Kidney (tissue), 14 donors: ENCODE measurements around the gene ELOVL1. TPM values are rescaled to one million over a fixed set of nuclear protein-coding genes. Genes with fewer than 3 reads are reported as not detected.
"Not testable (repeated sequence)": the region's sequence is repeated elsewhere in the genome, so short reads cannot be mapped to it uniquely, and the experiment has no call there.

Source experiments
- DNase-seq, 5 donors: peaks; one replicate each; pipeline ENCODE4 v3.0.0-alpha.2; 2013 to 2020
- FAIRE-seq: peaks from 2 replicates; lab custom pipeline; 2012; peaks lifted over from hg19 to GRCh38; lab: Jason Lieb, UNC
- H3K27ac ChIP-seq, 2 donors: one replicate each; pipeline ENCODE4 v1.7.0; 2013; ENCODE audit warnings: low read depth in 2 of 2, low read length in 2 of 2, inconsistent platforms in 1 of 2
- H3K27me3 ChIP-seq: one replicate; pipeline ENCODE4 v1.7.1; 2013; ENCODE audit warnings: low read length, inconsistent platforms; ENCODE audit not compliant: control insufficient read depth, insufficient read depth
- H3K36me3 ChIP-seq, 3 donors: one replicate each; pipeline versions ENCODE4 v1.7.0 to v1.7.1; 2013; ENCODE audit warnings: low read length in 3 of 3, control low read depth in 1 of 3, inconsistent platforms in 1 of 3; ENCODE audit not compliant: insufficient read depth in 3 of 3, control insufficient read depth in 2 of 3
- H3K4me1 ChIP-seq, 3 donors: one replicate each; pipeline versions ENCODE4 v1.7.0 to v1.7.1; 2013; ENCODE audit warnings: low read length in 3 of 3, inconsistent platforms in 1 of 3, low read depth in 1 of 3; ENCODE audit not compliant: control insufficient read depth in 2 of 3, insufficient read depth in 2 of 3
- H3K4me3 ChIP-seq, 3 donors: one replicate each; pipeline versions ENCODE4 v1.7.0 to v1.8.1; 2013; ENCODE audit warnings: low read length in 3 of 3, control low read depth in 1 of 3, inconsistent platforms in 1 of 3
- H3K9ac ChIP-seq, 3 donors: one replicate each; pipeline versions ENCODE4 v1.7.0 to v1.7.1; 2013; ENCODE audit warnings: low read length in 3 of 3, control low read depth in 1 of 3, inconsistent platforms in 1 of 3
- H3K9me3 ChIP-seq, 3 donors: one replicate each; pipeline versions ENCODE4 v1.7.0 to v1.7.1; 2013; ENCODE audit warnings: low read length in 3 of 3, control low read depth in 1 of 3, inconsistent platforms in 1 of 3; ENCODE audit not compliant: control insufficient read depth in 2 of 3, insufficient read depth in 1 of 3
- intact Hi-C: fragments of 100-400 bp; cut with DNase I; formaldehyde crosslinking; loops from one replicate; pipeline ENCODE4 v1.11.1; 2022
- polyA plus RNA-seq: library from polyadenylated mRNA; stranded (reverse); fragments of 350-450 nt; fragmentation: Illumina TruSeq; extraction: RNeasy Lipid Tissue Mini Kit (QIAGEN cat#74804); gene quantifications from one replicate; pipeline ENCODE4 v1.2.3, GENCODE V29; 2014; ENCODE audit warnings: low read depth, low replicate concordance; ENCODE audit not compliant: insufficient read depth
- total RNA-seq: library from RNA; stranded (reverse); fragmentation: NEBNext Ultra II Directional; extraction: Animal tissue kit (Norgen Biotek cat#: 25700); gene quantifications from one replicate; pipeline ENCODE4 v1.2.1, GENCODE V29; 2021
- TF ChIP-seq, protein P1 (sequence below): IDR thresholded peaks from 3 replicates; pipeline ENCODE4 v1.5.1; 2012; ENCODE audit warnings: mild to moderate bottlenecking, moderate library complexity, borderline replicate concordance; ENCODE audit not compliant: insufficient read depth; ENCODE audit errors: extremely low read depth
- donor health status: control.
- donor health status: control.
- donor health status: control.
- donor health status: control.
- donor health status: control.
- donor health status: DM: yes; HTN: yes; CAD: no.
- donor health status: Normal renal cell carcinoma (clear cell type).

Gene ELOVL1
- total and polyA plus RNA-seq, 2 donors from 2014 or later = 85.1 to 86.0 TPM

DNA sequence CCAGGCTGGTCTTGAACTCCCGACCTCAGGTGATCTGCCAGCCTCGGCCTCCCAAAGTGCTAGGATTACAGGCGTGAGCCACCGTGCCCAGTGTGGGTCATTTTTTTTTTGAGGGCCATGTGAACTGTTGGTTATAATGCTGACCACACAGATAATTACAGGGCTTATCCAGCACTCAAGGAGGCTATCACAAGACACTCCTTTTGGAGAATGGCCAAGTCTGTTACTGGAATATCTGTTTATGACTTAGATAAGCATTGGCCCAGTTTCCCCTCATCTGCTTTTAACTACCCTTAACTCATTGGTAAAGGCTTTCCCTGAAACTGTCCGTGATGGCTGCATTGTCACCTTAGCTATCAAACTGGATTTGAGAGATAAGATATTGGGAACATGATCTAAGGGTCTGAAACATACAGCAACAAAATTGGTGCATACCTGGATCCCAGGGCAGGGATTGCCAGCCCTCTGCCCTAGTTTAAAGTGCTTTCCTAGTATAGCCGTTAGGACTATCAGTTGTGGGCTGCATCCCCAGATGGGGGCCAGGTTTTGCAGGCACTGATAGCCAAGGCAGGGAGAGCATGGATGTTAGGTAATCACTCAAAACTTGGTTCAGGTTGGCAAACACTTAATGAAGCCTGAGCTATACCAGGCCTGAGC lies 37.5 kb upstream of the ELOVL1 start:
- no peak for FAIRE-seq
- TF ChIP-seq, protein P1, sequence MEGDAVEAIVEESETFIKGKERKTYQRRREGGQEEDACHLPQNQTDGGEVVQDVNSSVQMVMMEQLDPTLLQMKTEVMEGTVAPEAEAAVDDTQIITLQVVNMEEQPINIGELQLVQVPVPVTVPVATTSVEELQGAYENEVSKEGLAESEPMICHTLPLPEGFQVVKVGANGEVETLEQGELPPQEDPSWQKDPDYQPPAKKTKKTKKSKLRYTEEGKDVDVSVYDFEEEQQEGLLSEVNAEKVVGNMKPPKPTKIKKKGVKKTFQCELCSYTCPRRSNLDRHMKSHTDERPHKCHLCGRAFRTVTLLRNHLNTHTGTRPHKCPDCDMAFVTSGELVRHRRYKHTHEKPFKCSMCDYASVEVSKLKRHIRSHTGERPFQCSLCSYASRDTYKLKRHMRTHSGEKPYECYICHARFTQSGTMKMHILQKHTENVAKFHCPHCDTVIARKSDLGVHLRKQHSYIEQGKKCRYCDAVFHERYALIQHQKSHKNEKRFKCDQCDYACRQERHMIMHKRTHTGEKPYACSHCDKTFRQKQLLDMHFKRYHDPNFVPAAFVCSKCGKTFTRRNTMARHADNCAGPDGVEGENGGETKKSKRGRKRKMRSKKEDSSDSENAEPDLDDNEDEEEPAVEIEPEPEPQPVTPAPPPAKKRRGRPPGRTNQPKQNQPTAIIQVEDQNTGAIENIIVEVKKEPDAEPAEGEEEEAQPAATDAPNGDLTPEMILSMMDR = no peak
- no peak for DNase-seq
- no peak overlapping the region for H3K9ac ChIP-seq
- intact Hi-C loops = no loop called here
- peaks cover 0 to 52% (median 26%) of the 10 kb centered on the region in 3 donors for H3K36me3 ChIP-seq
- no peak overlapping the region for H3K4me3 ChIP-seq
- no peaks in the 10 kb centered on the region for H3K9me3 ChIP-seq
- peak overlapping the region in 1 of 2 donors; percentile 1 for H3K27ac ChIP-seq
- H3K27me3 ChIP-seq = no peaks in the 10 kb centered on the region
- peaks cover 0 to 5% (median 0%) of the 10 kb centered on the region in 3 donors for H3K4me1 ChIP-seq

DNA sequence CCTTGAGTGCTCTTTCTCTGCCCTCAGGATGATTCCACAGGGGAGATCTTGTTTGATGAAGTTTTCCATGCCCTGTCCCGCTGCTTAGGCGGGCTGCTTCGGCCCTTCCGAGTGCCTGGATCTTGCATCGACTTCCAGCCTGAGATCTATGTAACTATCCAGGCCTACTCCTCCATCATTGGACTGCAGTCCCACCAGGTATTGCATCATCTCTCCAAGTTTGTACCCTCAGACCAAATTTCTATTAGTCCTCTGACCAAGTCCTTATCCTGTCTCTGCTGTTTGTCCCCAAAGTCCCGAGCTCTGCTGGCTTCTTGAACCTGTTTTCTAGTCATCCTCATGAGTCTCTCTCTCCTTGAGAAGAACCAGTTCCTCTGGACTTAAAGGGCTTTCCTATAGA lies 36.5 kb upstream of the ELOVL1 start:
- no peak for FAIRE-seq
- Histone ChIP-seq H3K4me3 (no peak overlapping the region), H3K9ac (no peak overlapping the region), H3K27me3 (no peaks in the 10 kb centered on the region), H3K4me1 (peaks cover 0 to 5% (median 0%) of the 10 kb centered on the region in 3 donors), H3K9me3 (no peaks in the 10 kb centered on the region), H3K36me3 (peaks cover 0 to 52% (median 26%) of the 10 kb centered on the region in 3 donors), H3K27ac (no peak overlapping the region)
- TF ChIP-seq, protein P1 = no peak
- intact Hi-C loops = no loop called here
- DNase-seq = no peak

DNA sequence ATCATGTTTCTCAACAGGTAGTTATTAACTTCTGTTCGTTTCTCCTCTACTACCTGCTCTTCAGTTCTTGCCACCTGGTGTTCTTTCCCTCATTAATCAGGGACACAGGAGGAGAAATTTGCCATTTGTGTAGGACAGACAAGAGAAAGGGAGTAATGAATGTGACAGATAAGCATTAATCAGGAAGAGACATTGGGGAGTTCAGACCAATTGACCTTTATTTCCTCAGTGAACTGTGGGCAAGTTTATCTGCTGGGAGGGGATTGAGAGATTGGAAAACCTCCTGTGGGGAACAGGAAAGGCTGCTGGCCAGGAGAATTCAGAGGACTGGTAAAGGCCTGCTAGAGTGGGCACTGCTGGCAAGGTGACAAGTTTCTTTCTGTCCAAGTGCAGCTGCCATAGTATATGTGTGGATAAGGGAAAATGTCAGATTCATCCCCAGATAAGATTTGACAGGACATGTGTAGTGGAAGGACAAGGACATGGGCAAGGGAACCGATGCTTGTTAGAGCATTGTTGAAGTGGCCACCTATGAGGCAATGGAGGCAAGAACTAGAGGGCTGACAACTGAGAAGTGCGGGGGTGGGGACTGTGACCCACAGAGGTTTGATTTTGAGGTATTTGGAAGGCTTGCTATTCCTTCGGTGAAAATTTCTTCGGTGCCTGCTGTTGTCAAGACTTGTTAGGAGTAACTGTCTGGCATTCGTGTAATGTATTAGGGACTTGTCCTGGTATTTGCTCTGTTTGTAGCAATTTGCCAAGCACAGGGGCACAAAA lies 34.5 kb upstream of the ELOVL1 start:
- peaks cover 0 to 5% (median 0%) of the 10 kb centered on the region in 3 donors for H3K4me1 ChIP-seq
- peaks cover 0 to 44% (median 22%) of the 10 kb centered on the region in 3 donors for H3K36me3 ChIP-seq
- DNase-seq (peak in 1 of 5 donors; percentile 8), FAIRE-seq (no peak)
- H3K27ac ChIP-seq = no peak overlapping the region
- no peak overlapping the region for H3K4me3 ChIP-seq
- no peaks in the 10 kb centered on the region for H3K27me3 ChIP-seq
- intact Hi-C loops = no loop called here
- TF ChIP-seq, protein P1 = no peak
- H3K9me3 ChIP-seq = no peaks in the 10 kb centered on the region
- no peak overlapping the region for H3K9ac ChIP-seq

DNA sequence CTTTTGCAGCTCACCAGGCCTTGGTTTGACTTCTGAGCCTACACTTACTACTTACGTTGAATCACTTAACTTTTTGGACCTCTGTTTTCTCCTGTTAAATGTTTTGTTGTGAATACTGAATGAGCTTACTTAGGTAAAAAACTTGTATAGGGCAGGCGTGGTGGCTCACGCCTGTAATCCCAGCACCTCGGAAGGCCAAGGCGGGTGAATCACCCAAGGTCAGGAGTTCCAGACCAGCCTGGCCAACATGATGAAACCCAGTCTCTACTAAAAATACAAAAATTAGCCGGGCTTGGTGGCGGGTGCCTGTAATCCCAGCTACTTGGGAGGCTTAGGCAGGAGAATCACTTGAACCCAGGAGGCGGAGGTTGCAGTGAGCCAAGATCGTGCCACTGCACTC lies 32.6 kb upstream of the ELOVL1 start:
- H3K27ac ChIP-seq, H3K9me3 ChIP-seq, H3K4me1 ChIP-seq, H3K9ac ChIP-seq, H3K4me3 ChIP-seq, intact Hi-C loops, FAIRE-seq, H3K27me3 ChIP-seq, DNase-seq: not testable (repeated sequence)
- H3K36me3 ChIP-seq = peaks cover 0 to 26% (median 16%) of the 10 kb centered on the region in 3 donors
